Lower leg skin (tissue), 3 donors: ENCODE data around the gene ATP5F1D.

Source experiments
- CTCF ChIP-seq, 3 donors: fragments of 450-650 bp; IDR thresholded peaks; one replicate each; pipeline ENCODE4 v1.5.1; 2016; ENCODE audit warnings: antibody characterized with exemption in 3 of 3, mild to moderate bottlenecking in 3 of 3, moderate library complexity in 2 of 3
- POLR2A ChIP-seq, 2 donors: fragments of 450-650 bp; IDR thresholded peaks; one replicate each; pipeline ENCODE4 v1.6.1; 2016 to 2017; ENCODE audit warnings: antibody characterized with exemption in 2 of 2, mild to moderate bottlenecking in 1 of 2, moderate library complexity in 1 of 2

GRCh38 chr19:1267477-1268225, 26.1 kb downstream of the ATP5F1D start:
- no peak for TF ChIP-seq CTCF (IDR thresholded peaks at IDR 0.05)
- no peak for TF ChIP-seq POLR2A (IDR thresholded peaks at IDR 0.05)
